Measurements from ENCODE around the gene PTPN4.

- TF ChIP-seq EP300 (IDR thresholded peaks at IDR 0.05; ENCODE audit: borderline replicate concordance in 1 of 2, low read depth in 2 of 2, low read length in 2 of 2), result no peak
- no peak for TF ChIP-seq CTCF (IDR thresholded peaks at IDR 0.05; ENCODE audit: control extremely low read depth in 1 of 3, insufficient read depth in 1 of 3, low read depth in 1 of 3, low read length in 3 of 3)
- TF ChIP-seq ASH2L (IDR thresholded peaks at IDR 0.05; ENCODE audit: low read length), result no peak
- TF ChIP-seq ZNF274 (IDR thresholded peaks at IDR 0.05; ENCODE audit: borderline replicate concordance, extremely low read depth, low read length), result no peak
- no peak for TF ChIP-seq SIN3A (conservative IDR thresholded peaks at IDR 0.05 in 1 of 2, IDR thresholded peaks at IDR 0.05 in 1 of 2; ENCODE audit: low read depth in 1 of 2, low read length in 2 of 2)
- TF ChIP-seq SP2 (IDR thresholded peaks at IDR 0.05; ENCODE audit: low read length), result no peak
- no peak for TF ChIP-seq POLR2A (IDR thresholded peaks at IDR 0.05; ENCODE audit: control extremely low read depth in 1 of 2, low read depth in 2 of 2, low read length in 2 of 2)
- TF ChIP-seq EZH2 (IDR thresholded peaks at IDR 0.05; ENCODE audit: low read depth, low read length, severe bottlenecking), result no peak
- TF ChIP-seq USF2 (IDR thresholded peaks at IDR 0.05; ENCODE audit: low read length), result no peak
- no peak for TF ChIP-seq POLR2AphosphoS5 (IDR thresholded peaks at IDR 0.05; ENCODE audit: low read depth, low read length)
- no peak for TF ChIP-seq CHD7 (IDR thresholded peaks at IDR 0.05; ENCODE audit: insufficient replicate concordance, low read length)
- no peak for TF ChIP-seq GTF2F1 (IDR thresholded peaks at IDR 0.05; ENCODE audit: borderline replicate concordance, low read depth, low read length)
- no peak for TF ChIP-seq RAD21 (IDR thresholded peaks at IDR 0.05 in 1 of 2, conservative IDR thresholded peaks at IDR 0.05 in 1 of 2; ENCODE audit: low read depth in 2 of 2, low read length in 2 of 2)
- no peak for TF ChIP-seq RXRA (IDR thresholded peaks at IDR 0.05; ENCODE audit: insufficient read depth, low read depth, low read length)
Measured at GRCh38 chr2:119808516-119809147, 48.9 kb downstream of the PTPN4 start.

All from H1 (cell line).